T-cell (primary cell): ENCODE results near the gene JPT2. TPM values are rescaled to one million over a fixed set of nuclear protein-coding genes. Genes with fewer than 3 reads are reported as not detected.

ENCODE experiments used
- ATAC-seq, 4 experiments: fragments of 200-7000 bp in 3 of 4; fragments of 150-1000 bp in 1 of 4; cut with Tn5 transposase; replicated peaks in 1 of 4; 1 replicate in 3 of 4; 2 replicates in 1 of 4; pipeline ENCODE4 v1.10.0; 2021; ENCODE audit warnings: moderate library complexity in 3 of 4, mild to moderate bottlenecking in 2 of 4, moderate number of reproducible peaks in 1 of 4
- CTCF ChIA-PET, 2 donors: fragments of 300-600 bp; sonication (Branson Sonifier 250); formaldehyde crosslinking; loops; one replicate each; lab custom pipeline; 2022; ENCODE audit warnings: antibody characterized with exemption in 2 of 2; lab: Charles Lee
- POLR2A ChIA-PET, 2 donors: fragments of 300-600 bp; sonication (Branson Sonifier 250); formaldehyde crosslinking; loops; one replicate each; lab custom pipeline; 2022; ENCODE audit warnings: antibody characterized with exemption in 2 of 2; lab: Charles Lee
- DNase-seq, 35 experiments: peaks; one replicate each; pipeline versions ENCODE4 v3.0.0 to v3.0.0-alpha.2; 2013 to 2023
- H3K27ac ChIP-seq: one replicate; pipeline ENCODE4 v1.5.1; 2013; ENCODE audit warnings: low read length
- H3K27me3 ChIP-seq, 2 experiments: replicated peaks in 1 of 2; 1 replicate in 1 of 2; 2 replicates in 1 of 2; pipeline versions ENCODE4 v1.6.1 to v1.7.0; 2013; ENCODE audit warnings: low read length in 1 of 2, mixed read lengths in 1 of 2; ENCODE audit not compliant: control insufficient read depth in 2 of 2, insufficient read depth in 2 of 2; ENCODE audit errors: extremely low read depth in 1 of 2
- H3K36me3 ChIP-seq, 2 donors: 1 replicate in 1 of 2; 2 replicates in 1 of 2; pipeline versions ENCODE4 v1.6.1 to v1.7.0; 2013; ENCODE audit warnings: low read length in 1 of 2; ENCODE audit not compliant: control insufficient read depth in 2 of 2, insufficient read depth in 1 of 2; ENCODE audit errors: extremely low read depth in 1 of 2
- H3K4me1 ChIP-seq, 2 experiments: 1 replicate in 1 of 2; 2 replicates in 1 of 2; pipeline versions ENCODE4 v1.6.1 to v1.7.0; 2013; ENCODE audit warnings: low read length in 2 of 2, mixed read lengths in 1 of 2; ENCODE audit not compliant: insufficient read depth in 2 of 2, control insufficient read depth in 1 of 2; ENCODE audit errors: extremely low read depth in 1 of 2
- H3K4me3 ChIP-seq, 2 donors: 1 replicate in 1 of 2; 2 replicates in 1 of 2; pipeline versions ENCODE4 v1.5.1 to v1.7.0; 2013; ENCODE audit warnings: mild to moderate bottlenecking in 2 of 2, low read length in 1 of 2, moderate library complexity in 1 of 2; ENCODE audit not compliant: control insufficient read depth in 1 of 2; ENCODE audit errors: extremely low read depth in 1 of 2
- H3K9me3 ChIP-seq: 2 replicates; pipeline ENCODE4 v1.7.0; 2013
- H3K27ac Mint-ChIP-seq, 2 donors: one replicate each; pipeline ENCODE4 v1.8.0; 2020 to 2021; ENCODE audit warnings: mild to moderate bottlenecking in 2 of 2, mixed read lengths in 2 of 2
- H3K27me3 Mint-ChIP-seq, 2 donors: one replicate each; pipeline ENCODE4 v1.8.0; 2021 to 2022; ENCODE audit warnings: mixed read lengths in 2 of 2
- H3K36me3 Mint-ChIP-seq: one replicate; pipeline ENCODE4 v1.8.0; 2021; ENCODE audit warnings: mixed read lengths
- H3K4me1 Mint-ChIP-seq, 3 donors: one replicate each; pipeline ENCODE4 v1.8.0; 2020 to 2022; ENCODE audit warnings: mixed read lengths in 3 of 3, mild to moderate bottlenecking in 1 of 3
- H3K4me3 Mint-ChIP-seq, 3 donors: one replicate each; pipeline ENCODE4 v1.8.0; 2020 to 2022; ENCODE audit warnings: mild to moderate bottlenecking in 3 of 3, mixed read lengths in 3 of 3, moderate library complexity in 3 of 3
- H3K9me3 Mint-ChIP-seq, 3 donors: one replicate each; pipeline ENCODE4 v1.8.0; 2020 to 2022; ENCODE audit warnings: mixed read lengths in 3 of 3
- WGBS: methylation state at CpG from one replicate; pipeline ENCODE4 v1.1.5; 2013; ENCODE audit warnings: missing lambda C conversion rate; ENCODE audit not compliant: insufficient coverage; 5-methylcytosine and 5-hydroxymethylcytosine counted together
- total RNA-seq, 35 experiments: library from RNA in 6 of 35; stranded (reverse) in 6 of 35; fragments of 120-200 nt in 1 of 35; gene quantifications; one replicate each; pipeline versions ENCODE4 v1.2.1 to v1.2.4 and lab custom pipeline; 2013 to 2026

Gene JPT2
- total RNA-seq, 5 donors from 2014 or later (not counting 1 experiment from before 2014, with no cell fraction given), result 13.8 to 51.1 (median 41.3) TPM

DNA sequence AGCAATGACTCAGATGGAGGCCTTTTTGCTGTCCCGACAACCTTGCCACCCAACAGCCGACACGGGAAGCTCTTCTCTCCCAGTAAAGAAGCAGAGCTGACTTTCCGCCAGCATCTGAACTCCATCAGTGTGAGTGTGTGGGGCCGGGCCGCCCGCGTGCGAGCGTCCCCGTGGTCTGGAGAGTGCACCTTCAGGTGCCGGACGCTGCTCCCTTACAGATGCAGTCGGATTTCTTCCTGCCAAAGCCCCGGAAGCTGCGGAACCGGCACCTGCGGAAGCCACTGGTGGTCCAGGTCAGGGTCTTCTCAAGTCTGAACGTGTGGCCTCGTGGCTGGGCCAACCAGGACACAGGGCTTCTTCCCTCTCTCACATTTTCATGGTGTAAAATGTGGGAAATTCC is 15.5 kb upstream of the JPT2 start:
- CTCF ChIA-PET, result no interaction called here
- Mint-ChIP-seq H3K4me3 (no peak overlapping the region), H3K36me3 (peaks cover 29% of the 10 kb centered on the region), H3K4me1 (no peaks in the 10 kb centered on the region), H3K9me3 (no peaks in the 10 kb centered on the region), H3K27ac (no peak overlapping the region), H3K27me3 (no peaks in the 10 kb centered on the region)
- no peak overlapping the region for H3K27ac ChIP-seq
- H3K27me3 ChIP-seq, result no peaks in the 10 kb centered on the region
- H3K4me1 ChIP-seq, result no peaks in the 10 kb centered on the region
- H3K9me3 ChIP-seq, result no peaks in the 10 kb centered on the region
- POLR2A ChIA-PET, result no interaction called here
- no peak overlapping the region for H3K4me3 ChIP-seq
- DNase-seq (no peak), ATAC-seq (no peak)
- 95% methylated on average over 11 of the region's 20 CpGs for WGBS
- H3K36me3 ChIP-seq, result peaks cover 25 to 67% of the 10 kb centered on the region in 2 donors

DNA sequence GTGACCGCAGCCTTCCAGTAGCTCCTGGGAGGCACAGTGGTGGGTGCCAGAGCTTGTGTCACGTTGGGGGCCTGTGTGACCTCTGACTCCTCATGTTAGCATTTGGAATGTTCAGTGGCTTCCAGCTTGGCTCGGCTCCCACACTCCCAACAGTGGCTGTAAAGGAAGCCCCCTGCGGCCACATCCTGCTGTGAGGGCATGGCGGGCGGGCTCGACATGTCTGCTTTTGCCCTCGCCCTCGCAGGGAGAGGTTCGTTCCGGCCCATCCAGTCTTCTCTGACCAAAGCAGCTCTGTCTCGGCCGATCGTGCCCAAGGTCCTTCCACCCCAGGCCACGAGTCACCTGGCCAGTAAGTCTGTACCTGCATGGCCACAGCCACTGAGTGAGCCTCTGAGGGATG is 12.2 kb upstream of the JPT2 start:
- H3K4me3 ChIP-seq, result no peak overlapping the region
- ATAC-seq (no peak), DNase-seq (no peak)
- H3K36me3 Mint-ChIP-seq, result peaks cover 52% of the 10 kb centered on the region
- no peak overlapping the region for H3K27ac Mint-ChIP-seq
- ChIA-PET POLR2A (no interaction called here), CTCF (no interaction called here)
- H3K4me1 Mint-ChIP-seq, result no peaks in the 10 kb centered on the region
- H3K36me3 ChIP-seq, result peaks cover 38 to 83% of the 10 kb centered on the region in 2 donors
- WGBS, result 100% methylated on average over 8 of the region's 15 CpGs
- no peaks in the 10 kb centered on the region for H3K9me3 Mint-ChIP-seq
- H3K27me3 Mint-ChIP-seq, result no peaks in the 10 kb centered on the region
- no peaks in the 10 kb centered on the region for H3K27me3 ChIP-seq
- no peak overlapping the region for H3K4me3 Mint-ChIP-seq
- no peak overlapping the region for H3K27ac ChIP-seq
- no peaks in the 10 kb centered on the region for H3K4me1 ChIP-seq
- no peaks in the 10 kb centered on the region for H3K9me3 ChIP-seq

DNA sequence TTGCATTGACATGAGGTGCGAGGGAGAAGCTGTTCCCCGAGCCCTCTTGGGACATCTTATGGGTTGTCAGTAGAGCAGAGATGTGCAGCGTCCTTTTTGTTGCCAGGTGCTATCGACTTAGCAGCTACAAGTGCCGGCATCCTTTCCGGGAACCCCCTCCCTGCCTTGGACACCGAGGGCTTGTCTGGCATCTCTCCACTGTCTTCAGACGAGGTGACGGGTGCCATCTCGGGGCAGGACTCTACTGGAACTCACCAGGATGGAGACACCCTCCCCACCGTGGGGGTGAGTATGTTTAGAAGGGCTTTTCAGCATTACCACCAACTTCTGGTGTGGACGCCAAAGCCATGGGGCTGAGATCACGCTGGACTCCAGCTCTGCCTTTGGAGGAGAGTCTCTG is 11.8 kb upstream of the JPT2 start:
- H3K4me1 ChIP-seq, result no peaks in the 10 kb centered on the region
- H3K27me3 Mint-ChIP-seq, result no peaks in the 10 kb centered on the region
- H3K27me3 ChIP-seq, result no peaks in the 10 kb centered on the region
- H3K9me3 ChIP-seq, result no peaks in the 10 kb centered on the region
- no peak overlapping the region for H3K27ac ChIP-seq
- POLR2A ChIA-PET, result no interaction called here
- DNase-seq, result no peak
- peaks cover 42 to 88% of the 10 kb centered on the region in 2 donors for H3K36me3 ChIP-seq
- WGBS, result 100% methylated on average over 1 of the region's 13 CpGs
- no peaks in the 10 kb centered on the region for H3K4me1 Mint-ChIP-seq
- H3K27ac Mint-ChIP-seq, result no peak overlapping the region
- H3K4me3 Mint-ChIP-seq, result no peak overlapping the region
- H3K9me3 Mint-ChIP-seq, result no peaks in the 10 kb centered on the region
- ATAC-seq, result no peak
- H3K4me3 ChIP-seq, result no peak overlapping the region
- CTCF ChIA-PET, result no interaction called here
- H3K36me3 Mint-ChIP-seq, result peaks cover 57% of the 10 kb centered on the region

DNA sequence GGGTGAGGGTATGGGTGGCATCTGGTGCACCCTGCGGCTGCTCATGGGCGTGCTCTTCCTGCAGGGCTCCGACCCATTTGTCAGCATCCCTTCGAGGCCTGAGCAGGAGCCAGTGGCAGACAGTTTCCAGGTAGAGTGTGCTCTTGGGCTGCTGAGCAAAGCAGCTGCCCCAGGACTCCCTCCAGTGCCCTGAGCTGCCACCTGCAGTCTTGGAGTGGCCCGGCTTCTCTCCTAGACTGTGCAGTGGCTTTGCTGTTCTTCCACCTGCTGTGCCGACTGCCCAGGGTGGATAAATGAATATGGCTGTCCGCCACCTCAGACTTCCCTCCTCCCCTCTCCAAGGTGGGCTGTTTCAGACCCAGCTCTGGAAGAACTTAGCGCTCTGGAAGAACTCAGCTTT is 10.8 kb upstream of the JPT2 start:
- no peaks in the 10 kb centered on the region for H3K9me3 Mint-ChIP-seq
- Histone ChIP-seq H3K9me3 (no peaks in the 10 kb centered on the region), H3K4me1 (no peaks in the 10 kb centered on the region), H3K27ac (no peak overlapping the region), H3K4me3 (no peak overlapping the region), H3K27me3 (no peaks in the 10 kb centered on the region), H3K36me3 (peaks cover 48 to 90% of the 10 kb centered on the region in 2 donors)
- H3K36me3 Mint-ChIP-seq, result peaks cover 62% of the 10 kb centered on the region
- H3K4me3 Mint-ChIP-seq, result no peak overlapping the region
- no peaks in the 10 kb centered on the region for H3K4me1 Mint-ChIP-seq
- 93% methylated on average over 4 of the region's 8 CpGs for WGBS
- H3K27ac Mint-ChIP-seq, result no peak overlapping the region
- POLR2A ChIA-PET, result interaction anchor here in 1 of 2 donors (0.6 kb wide), 1 partner anchor 44 kb away, joined by 8 read pairs; no protein-coding TSS in a partner anchor
- CTCF ChIA-PET, result no interaction called here
- DNase-seq, result no peak
- no peaks in the 10 kb centered on the region for H3K27me3 Mint-ChIP-seq
- peak in 1 of 4 experiments; percentile 44 for ATAC-seq

DNA sequence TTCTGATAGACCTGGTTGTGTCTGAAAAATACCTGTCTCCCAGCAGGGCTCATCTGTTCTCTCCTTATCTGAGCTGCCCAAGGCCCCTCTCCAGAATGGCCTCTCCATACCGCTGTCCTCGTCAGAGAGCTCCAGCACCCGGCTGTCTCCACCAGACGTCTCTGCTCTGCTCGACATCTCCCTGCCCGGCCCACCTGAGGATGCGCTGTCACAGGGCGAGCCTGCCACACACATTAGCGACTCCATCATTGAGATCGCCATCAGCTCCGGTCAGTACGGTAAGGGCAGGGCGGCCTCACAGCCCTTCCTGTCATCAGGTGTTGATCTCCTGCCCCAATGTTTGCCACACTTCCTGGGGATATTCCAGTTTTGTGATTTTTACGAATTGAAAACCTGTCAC is 10.2 kb upstream of the JPT2 start:
- ChIA-PET POLR2A (no interaction called here), CTCF (no interaction called here)
- no peak overlapping the region for H3K4me3 ChIP-seq
- peaks cover 55 to 90% of the 10 kb centered on the region in 2 donors for H3K36me3 ChIP-seq
- H3K9me3 Mint-ChIP-seq, result no peaks in the 10 kb centered on the region
- DNase-seq, result no peak
- no peaks in the 10 kb centered on the region for H3K27me3 Mint-ChIP-seq
- H3K36me3 Mint-ChIP-seq, result peaks cover 63% of the 10 kb centered on the region
- no peak for ATAC-seq
- H3K4me1 ChIP-seq, result no peaks in the 10 kb centered on the region
- no peak overlapping the region for H3K27ac Mint-ChIP-seq
- 94% methylated on average over 13 of the region's 14 CpGs for WGBS
- H3K9me3 ChIP-seq, result no peaks in the 10 kb centered on the region
- no peaks in the 10 kb centered on the region for H3K4me1 Mint-ChIP-seq
- H3K27me3 ChIP-seq, result no peaks in the 10 kb centered on the region
- H3K27ac ChIP-seq, result no peak overlapping the region
- no peak overlapping the region for H3K4me3 Mint-ChIP-seq

DNA sequence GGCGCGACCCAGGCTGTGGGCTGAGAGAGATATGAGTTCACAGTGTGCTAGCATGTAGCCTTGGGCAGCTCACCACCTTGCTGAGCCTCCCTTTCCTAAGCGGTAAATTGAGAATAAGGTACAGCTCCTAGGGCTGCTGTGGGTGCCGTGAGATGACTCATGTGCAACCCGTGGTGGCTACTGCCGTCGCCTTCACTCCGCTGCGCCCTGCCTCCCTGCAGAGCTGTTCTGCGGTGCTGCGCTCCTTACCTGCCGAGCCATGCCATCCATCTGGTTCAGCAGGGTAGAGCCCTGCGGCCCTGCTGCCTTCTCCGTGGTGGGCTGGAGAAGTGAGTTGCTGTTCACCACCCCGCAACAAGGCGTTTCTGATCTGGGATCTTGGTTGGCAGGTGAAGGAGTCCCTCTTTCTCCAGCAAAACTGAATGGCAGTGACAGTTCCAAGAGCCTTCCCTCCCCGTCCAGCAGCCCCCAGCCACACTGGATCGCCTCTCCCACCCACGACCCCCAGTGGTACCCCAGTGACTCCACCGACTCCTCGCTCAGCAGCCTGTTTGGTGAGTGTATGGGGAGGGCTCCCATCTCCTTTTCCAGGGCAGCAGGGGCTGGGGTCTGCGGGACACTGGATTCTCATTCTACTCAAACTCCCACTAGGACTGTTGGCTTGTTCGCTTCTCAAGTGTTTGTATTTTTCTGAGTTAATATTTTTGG is 9.3 kb upstream of the JPT2 start:
- H3K27ac Mint-ChIP-seq, result no peak overlapping the region
- Histone ChIP-seq H3K27me3 (no peaks in the 10 kb centered on the region), H3K4me1 (no peaks in the 10 kb centered on the region), H3K4me3 (no peak overlapping the region), H3K9me3 (no peaks in the 10 kb centered on the region), H3K36me3 (peaks cover 63 to 87% of the 10 kb centered on the region in 2 donors), H3K27ac (no peak overlapping the region)
- ATAC-seq (no peak), DNase-seq (no peak)
- H3K4me3 Mint-ChIP-seq, result no peak overlapping the region
- ChIA-PET POLR2A (no interaction called here), CTCF (no interaction called here)
- H3K4me1 Mint-ChIP-seq, result no peaks in the 10 kb centered on the region
- peaks cover 65% of the 10 kb centered on the region for H3K36me3 Mint-ChIP-seq
- H3K9me3 Mint-ChIP-seq, result no peaks in the 10 kb centered on the region
- no peaks in the 10 kb centered on the region for H3K27me3 Mint-ChIP-seq
- 97% methylated on average over 9 of the region's 23 CpGs for WGBS
